Activated CD4-positive, alpha-beta T cell treated with anti-CD3 and anti-CD28 coated beads, Interleukin-2, amount 10 ng/mL, durations not matched to agents 24 days and 14 days (primary cell): ENCODE measurements around the gene NMNAT2. TPM values are rescaled to one million over a fixed set of nuclear protein-coding genes. Genes with fewer than 3 reads are reported as not detected.

Experiments
- DNase-seq: peaks from one replicate; pipeline ENCODE4 v3.0.0; 2022
- H3K27ac Mint-ChIP-seq: one replicate; pipeline ENCODE4 v1.8.0; 2022; ENCODE audit warnings: mild to moderate bottlenecking, mixed read lengths
- H3K27me3 Mint-ChIP-seq: one replicate; pipeline ENCODE4 v1.8.0; 2022; ENCODE audit warnings: mixed read lengths
- H3K36me3 Mint-ChIP-seq: one replicate; pipeline ENCODE4 v1.8.0; 2022; ENCODE audit warnings: low read depth, mild to moderate bottlenecking, mixed read lengths
- H3K4me1 Mint-ChIP-seq: one replicate; pipeline ENCODE4 v1.8.0; 2021; ENCODE audit warnings: mixed read lengths
- H3K4me3 Mint-ChIP-seq: one replicate; pipeline ENCODE4 v1.8.0; 2022; ENCODE audit warnings: mild to moderate bottlenecking, moderate library complexity, mixed read lengths
- H3K9me3 Mint-ChIP-seq: one replicate; pipeline ENCODE4 v1.8.0; 2021; ENCODE audit warnings: mixed read lengths
- intact Hi-C: fragments of 100-400 bp; cut with micrococcal nuclease; formaldehyde crosslinking; loops from one replicate; pipeline ENCODE4 v1.15.1; 2023
- total RNA-seq: library from RNA; stranded (reverse); gene quantifications from 2 replicates; pipeline ENCODE4 v1.2.3, GENCODE V29; 2022

Gene NMNAT2
- total RNA-seq, 1 donor from 2014 or later, result not detected

DNA sequence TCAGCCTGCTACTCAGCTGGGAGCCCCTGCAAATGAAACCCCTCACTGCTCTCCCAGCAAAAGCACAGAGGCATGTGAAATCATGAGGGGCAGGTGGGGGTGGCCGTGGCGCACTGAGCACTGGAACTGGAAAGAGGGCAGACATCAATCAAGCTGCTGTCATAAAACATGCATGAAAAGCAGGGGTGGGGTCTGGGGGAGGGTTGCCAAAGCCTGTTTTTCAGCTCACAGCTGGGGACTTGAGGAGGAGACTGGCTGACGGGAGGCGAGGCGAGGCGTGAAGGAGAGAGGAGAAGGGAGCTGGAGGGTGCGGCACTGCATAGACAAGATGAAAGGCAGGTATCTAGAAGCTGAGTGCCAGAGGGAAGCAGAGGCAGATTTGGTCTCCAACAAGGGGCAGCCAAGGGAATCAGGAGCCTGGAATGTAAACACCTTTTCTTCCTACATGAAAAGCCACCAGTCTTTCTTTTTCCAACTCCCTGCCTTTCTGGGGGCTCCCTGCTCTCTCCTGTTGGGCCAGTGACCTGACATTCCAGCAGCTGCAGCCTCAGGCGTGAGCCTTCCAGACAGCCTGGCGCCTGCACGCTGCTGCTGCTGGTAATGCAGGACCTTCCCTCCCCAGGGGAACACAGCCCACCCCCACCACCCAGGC lies 87.0 kb downstream of the NMNAT2 start:
- Mint-ChIP-seq H3K27ac (no peak overlapping the region), H3K36me3 (no peaks in the 10 kb centered on the region), H3K4me3 (no peak overlapping the region), H3K9me3 (no peaks in the 10 kb centered on the region), H3K27me3 (peaks cover 27% of the 10 kb centered on the region), H3K4me1 (no peaks in the 10 kb centered on the region)
- intact Hi-C loops, result no loop called here
- DNase-seq, result no peak

DNA sequence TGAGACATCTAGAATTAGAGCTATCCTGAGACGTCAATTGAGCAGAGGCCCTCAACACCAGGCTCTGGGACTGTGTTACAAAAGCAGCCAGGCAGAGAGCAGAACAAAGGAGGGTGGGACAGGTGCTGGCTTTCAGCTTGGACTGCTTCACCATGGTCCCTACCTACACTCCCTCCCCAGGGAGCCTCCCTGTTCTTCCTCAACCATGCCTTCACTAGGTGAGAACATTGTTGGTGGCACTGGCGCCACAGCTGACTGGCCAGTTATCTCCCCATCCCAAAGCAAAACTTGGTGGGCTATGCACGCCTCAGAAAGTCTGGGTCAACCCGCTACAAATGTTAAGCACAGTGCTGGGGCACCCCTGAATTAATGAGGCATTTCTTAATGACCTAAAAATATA lies 87.8 kb downstream of the NMNAT2 start:
- Mint-ChIP-seq H3K27me3 (peaks cover 24% of the 10 kb centered on the region), H3K9me3 (no peaks in the 10 kb centered on the region), H3K36me3 (no peaks in the 10 kb centered on the region), H3K4me1 (no peaks in the 10 kb centered on the region), H3K27ac (no peak overlapping the region), H3K4me3 (no peak overlapping the region)
- no peak for DNase-seq
- intact Hi-C loops, result no loop called here

DNA sequence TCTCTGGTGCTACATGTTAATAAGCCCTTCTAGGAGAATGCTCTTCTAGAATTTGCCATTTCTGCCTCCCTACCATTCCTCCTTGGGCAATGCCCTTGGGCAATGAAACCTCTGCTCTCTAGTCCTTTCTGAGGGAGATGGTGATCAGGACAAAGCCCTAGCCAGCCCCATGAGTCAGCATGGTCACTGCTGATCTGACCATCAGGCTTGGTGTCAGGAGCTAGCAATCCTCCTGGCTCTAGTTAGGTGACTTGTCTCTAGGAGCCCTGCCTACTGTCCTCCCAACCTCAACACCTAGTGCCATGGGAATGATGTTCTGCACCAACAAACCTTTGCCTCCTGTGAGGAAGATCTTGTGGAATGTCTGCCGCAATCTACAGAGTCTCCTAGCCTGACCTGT lies 89.8 kb downstream of the NMNAT2 start:
- intact Hi-C loops, result no loop called here
- Mint-ChIP-seq H3K27me3 (peaks cover 24% of the 10 kb centered on the region), H3K9me3 (no peaks in the 10 kb centered on the region), H3K4me3 (no peak overlapping the region), H3K36me3 (no peaks in the 10 kb centered on the region), H3K4me1 (no peaks in the 10 kb centered on the region), H3K27ac (no peak overlapping the region)
- no peak for DNase-seq

DNA sequence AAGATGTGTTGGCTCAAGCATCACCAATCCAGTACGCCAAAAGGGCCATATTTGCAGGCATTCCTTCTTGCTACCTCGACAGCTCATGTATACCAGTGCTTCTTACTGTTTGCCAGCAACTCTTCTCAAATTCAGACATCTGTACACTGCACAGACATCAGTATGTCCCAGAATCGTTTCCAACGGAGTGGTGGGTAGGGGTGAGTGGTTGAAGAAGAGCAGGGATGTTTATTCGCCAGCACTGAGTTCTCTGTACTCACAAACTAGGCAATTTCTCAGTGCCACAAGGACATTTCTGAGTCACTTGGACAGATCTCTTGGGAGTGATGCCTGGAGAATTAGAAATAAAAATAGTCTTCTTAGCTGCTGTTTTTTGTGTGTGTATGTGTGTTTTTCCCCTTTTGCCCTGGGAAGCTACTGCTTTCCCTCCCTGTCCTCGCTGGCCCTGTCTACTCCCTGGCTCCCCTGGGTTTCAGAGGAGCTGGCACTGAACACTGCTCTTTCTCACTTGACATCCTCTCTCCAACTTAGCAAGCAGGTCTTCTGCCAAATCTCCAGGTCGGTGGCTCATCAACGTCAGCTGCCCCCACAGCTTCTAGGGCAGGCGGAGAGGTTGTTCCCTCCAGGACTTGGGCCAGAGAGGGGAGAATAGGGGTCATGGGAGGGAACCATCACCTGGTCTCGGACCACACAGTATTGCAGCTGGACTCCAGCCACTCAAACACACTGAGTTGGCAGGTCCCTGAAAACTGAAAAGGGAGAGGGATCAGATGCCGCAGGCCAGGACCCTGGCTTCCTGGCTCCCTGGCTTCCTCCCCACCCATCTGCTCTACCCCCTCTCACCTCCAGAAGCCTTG lies 90.5 kb downstream of the NMNAT2 start:
- H3K27me3 Mint-ChIP-seq, result peaks cover 22% of the 10 kb centered on the region
- H3K4me3 Mint-ChIP-seq, result no peak overlapping the region
- no peaks in the 10 kb centered on the region for H3K9me3 Mint-ChIP-seq
- no peak overlapping the region for H3K27ac Mint-ChIP-seq
- intact Hi-C loops, result no loop called here
- H3K4me1 Mint-ChIP-seq, result no peaks in the 10 kb centered on the region
- DNase-seq, result no peak
- no peaks in the 10 kb centered on the region for H3K36me3 Mint-ChIP-seq

DNA sequence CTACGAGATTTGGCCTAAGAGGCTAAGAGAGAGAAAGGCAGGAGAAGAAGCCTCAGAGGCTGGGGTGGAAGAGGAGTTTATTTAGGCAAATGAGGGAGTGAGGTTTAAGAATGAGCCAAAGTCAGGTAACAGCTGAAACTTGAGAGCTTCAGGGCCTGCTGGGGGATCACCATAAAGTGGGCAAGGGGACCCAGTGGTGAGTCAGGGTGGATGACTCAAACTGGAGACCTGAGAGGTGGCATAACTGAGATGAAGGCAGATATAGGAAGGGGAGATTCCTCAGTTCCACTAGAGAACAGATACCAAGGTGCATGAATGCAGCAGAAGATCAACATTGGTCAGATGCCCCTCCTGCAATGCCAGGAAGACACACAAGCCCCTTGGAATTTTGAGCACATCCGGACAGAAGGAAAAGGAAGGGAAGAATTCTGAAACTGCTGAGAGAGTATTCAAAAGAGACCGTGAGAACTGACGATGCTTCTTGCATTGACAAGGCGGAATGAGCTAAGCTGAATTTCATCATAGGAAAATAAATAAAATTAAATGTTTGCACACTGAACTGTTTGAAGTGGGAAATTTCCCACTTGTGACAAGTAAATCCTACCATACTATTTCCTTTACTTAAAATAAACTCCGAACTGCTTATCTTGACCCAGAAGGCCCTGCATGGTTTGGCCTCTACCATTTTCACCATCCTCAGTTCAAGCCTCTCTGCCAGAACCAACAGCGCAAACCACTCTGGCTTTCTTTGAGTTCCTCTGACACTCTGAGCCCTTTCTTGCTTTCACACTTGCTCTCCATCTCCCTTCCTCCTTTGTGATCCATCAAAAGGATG lies 94.1 kb downstream of the NMNAT2 start:
- H3K27me3 Mint-ChIP-seq, result peaks cover 13% of the 10 kb centered on the region
- no peaks in the 10 kb centered on the region for H3K4me1 Mint-ChIP-seq
- H3K27ac Mint-ChIP-seq, result no peak overlapping the region
- no peak overlapping the region for H3K4me3 Mint-ChIP-seq
- H3K9me3 Mint-ChIP-seq, result no peaks in the 10 kb centered on the region
- intact Hi-C loops, result no loop called here
- no peaks in the 10 kb centered on the region for H3K36me3 Mint-ChIP-seq
- no peak for DNase-seq

DNA sequence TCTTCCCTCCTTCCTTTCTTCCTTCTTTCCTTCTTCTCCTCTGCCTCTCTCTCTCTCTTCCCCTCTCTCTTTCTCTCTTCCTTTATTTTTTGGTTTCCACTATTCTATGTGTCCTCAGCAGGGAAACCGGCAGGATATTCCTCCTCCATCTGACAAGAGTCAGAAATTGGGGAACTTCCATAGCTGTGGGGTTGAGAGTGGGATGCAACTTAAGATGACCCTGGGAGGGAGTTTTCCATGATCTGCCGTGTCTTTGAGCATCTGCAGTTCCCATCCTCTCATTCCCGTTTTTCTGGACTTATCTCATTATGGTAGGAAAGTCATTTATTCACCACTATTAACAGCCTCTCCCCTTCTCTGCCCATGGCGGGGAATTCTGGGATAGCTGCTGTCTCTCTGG lies 98.6 kb downstream of the NMNAT2 start:
- Mint-ChIP-seq H3K27me3 (peaks cover 3% of the 10 kb centered on the region), H3K36me3 (no peaks in the 10 kb centered on the region), H3K4me3 (no peak overlapping the region), H3K4me1 (no peaks in the 10 kb centered on the region), H3K27ac (no peak overlapping the region), H3K9me3 (no peaks in the 10 kb centered on the region)
- no peak for DNase-seq
- intact Hi-C loops, result no loop called here

DNA sequence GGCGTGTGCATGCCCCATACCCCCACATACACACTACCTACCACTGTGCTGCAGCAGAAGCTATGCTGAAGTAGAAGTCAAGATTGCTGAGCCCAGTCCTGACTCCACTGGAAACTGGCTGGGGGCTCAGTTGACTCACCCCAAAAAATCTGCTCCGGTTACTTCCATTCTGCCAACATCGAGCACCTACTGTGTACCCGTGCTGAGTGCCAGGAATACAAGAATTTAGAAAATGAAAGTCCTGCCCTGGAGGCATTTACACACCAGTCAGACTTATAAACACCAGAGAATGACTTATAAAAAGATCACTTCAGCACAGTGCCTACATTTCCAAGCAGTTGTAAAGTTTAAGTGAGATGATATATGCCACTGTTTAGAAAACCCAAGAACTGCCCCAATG lies 99.1 kb downstream of the NMNAT2 start:
- Mint-ChIP-seq H3K4me3 (no peak overlapping the region), H3K27ac (no peak overlapping the region), H3K36me3 (no peaks in the 10 kb centered on the region), H3K9me3 (no peaks in the 10 kb centered on the region), H3K27me3 (peaks cover 3% of the 10 kb centered on the region), H3K4me1 (no peaks in the 10 kb centered on the region)
- intact Hi-C loops, result no loop called here
- DNase-seq, result no peak

DNA sequence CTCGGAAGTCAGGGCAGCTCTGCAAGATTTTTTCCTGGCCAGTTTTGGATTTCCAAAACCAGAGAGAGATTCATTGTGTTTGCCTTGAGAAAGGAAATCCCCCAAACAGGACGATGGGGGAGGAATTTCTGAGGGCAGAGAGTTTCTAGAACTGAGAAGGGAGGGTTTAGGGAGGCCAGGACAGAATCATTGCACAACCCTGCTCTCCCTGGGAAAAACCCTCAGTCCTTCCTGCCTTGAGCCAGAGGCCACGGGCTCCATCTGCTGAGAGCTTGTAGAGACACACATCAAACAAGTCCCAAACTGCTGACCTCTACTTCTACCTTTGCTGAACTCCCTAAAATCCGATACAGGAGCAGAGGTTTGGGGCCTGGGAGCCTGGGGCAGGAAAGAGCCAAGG lies 99.7 kb downstream of the NMNAT2 start:
- Mint-ChIP-seq H3K9me3 (no peaks in the 10 kb centered on the region), H3K36me3 (no peaks in the 10 kb centered on the region), H3K27me3 (peaks cover 3% of the 10 kb centered on the region), H3K27ac (no peak overlapping the region), H3K4me1 (no peaks in the 10 kb centered on the region), H3K4me3 (no peak overlapping the region)
- no peak for DNase-seq
- intact Hi-C loops, result no loop called here

DNA sequence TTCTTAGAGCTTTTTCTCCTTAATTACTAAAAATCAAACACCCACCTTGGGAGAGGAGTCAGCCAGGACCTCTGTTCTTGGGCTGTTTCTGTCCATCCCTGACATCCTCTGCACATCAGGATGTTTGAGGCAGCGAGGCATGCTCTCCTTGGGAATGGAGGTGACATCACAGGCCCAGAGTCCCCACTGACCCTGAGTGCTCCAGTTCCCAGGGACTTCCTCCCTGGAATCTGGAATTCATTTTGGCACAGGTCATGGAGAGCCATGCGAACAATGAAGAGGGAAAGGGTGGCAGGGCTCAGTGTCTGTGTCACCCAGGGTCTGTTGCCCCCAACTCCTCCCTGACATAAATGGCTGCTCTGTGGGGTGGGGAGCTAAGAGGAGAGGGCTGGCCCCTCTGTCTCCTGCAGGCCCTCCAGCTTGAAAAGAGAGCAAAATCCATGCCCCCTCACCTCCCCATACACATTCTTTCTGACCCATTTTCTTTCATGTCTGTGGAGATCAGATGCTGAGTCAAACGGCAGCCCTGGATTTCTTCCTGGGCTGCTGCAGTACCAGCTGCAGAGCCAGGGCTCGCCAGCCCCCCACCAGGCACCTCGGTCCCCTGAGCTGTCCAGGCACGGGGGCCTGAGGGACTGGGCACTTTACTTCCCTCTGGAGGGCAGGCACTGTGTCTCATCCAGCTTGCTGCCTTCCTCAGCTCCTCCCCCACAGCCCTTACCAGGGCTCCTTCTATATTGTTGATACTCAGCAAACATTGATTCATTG lies 102.0 kb downstream of the NMNAT2 start:
- Mint-ChIP-seq H3K27ac (no peak overlapping the region), H3K4me3 (no peak overlapping the region), H3K27me3 (peaks cover 3% of the 10 kb centered on the region), H3K36me3 (no peaks in the 10 kb centered on the region), H3K9me3 (no peaks in the 10 kb centered on the region), H3K4me1 (peaks cover 2% of the 10 kb centered on the region)
- DNase-seq, result no peak
- intact Hi-C loops, result no loop called here

DNA sequence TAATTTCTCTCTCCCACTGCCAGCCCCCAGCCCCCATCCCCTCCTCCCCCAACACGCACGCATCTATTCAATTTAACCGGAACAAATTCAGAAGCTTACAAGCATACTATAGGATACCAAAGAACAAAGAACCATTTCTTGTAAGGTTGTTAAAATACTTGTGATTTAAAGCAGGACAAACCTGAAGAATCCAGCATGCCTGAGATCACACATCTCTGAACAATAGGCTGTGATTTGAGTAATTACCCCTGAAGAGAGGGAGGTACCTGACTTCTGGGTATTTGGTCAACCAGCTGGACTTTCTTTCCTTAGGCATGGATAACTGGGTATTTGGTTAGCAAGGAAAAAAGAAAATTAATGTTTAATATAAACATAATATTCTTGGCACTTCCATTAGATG lies 105.1 kb downstream of the NMNAT2 start:
- DNase-seq, result no peak
- Mint-ChIP-seq H3K27ac (no peak overlapping the region), H3K4me3 (no peak overlapping the region), H3K36me3 (no peaks in the 10 kb centered on the region), H3K9me3 (no peaks in the 10 kb centered on the region), H3K27me3 (no peaks in the 10 kb centered on the region), H3K4me1 (peaks cover 6% of the 10 kb centered on the region)
- intact Hi-C loops, result no loop called here

DNA sequence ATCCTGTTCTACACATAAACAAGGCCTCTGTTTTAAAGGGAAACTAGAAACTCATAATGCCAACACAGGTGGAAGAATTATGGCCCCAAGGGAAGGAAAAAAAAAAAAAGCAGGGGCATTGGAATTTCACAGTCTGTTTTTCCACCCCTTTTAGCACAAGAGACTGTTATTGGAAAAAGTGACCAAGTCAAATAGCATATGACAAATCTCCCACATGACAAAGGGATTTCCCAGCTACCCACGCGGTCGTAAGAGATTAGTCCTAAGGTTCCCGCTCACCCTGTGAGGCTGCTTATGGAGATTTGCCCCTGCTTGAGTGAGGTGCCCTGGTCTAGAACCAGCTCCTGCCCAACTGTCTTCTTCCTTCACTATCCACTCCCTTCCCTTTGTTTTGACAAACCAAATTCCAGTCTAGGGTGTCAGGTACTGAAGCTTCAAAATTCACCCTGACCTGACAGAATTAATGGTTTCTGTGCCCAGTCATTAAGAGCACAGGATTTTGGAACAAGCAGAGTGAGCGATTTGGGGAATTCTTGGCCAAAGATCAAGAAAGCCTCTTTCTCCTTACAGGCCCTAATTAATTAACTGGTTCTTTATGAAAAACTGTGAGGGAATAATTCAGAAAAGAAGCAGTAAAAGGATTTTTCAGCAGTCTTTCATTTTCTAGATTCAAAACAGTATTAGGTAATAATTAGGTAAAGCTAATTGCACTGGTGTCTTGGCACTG lies 107.3 kb downstream of the NMNAT2 start:
- intact Hi-C loops, result no loop called here
- peaks cover 2% of the 10 kb centered on the region for H3K27me3 Mint-ChIP-seq
- H3K27ac Mint-ChIP-seq, result peak overlapping the region; percentile 9
- H3K9me3 Mint-ChIP-seq, result no peaks in the 10 kb centered on the region
- no peak overlapping the region for H3K4me3 Mint-ChIP-seq
- peaks cover 6% of the 10 kb centered on the region for H3K4me1 Mint-ChIP-seq
- DNase-seq, result no peak
- no peaks in the 10 kb centered on the region for H3K36me3 Mint-ChIP-seq

DNA sequence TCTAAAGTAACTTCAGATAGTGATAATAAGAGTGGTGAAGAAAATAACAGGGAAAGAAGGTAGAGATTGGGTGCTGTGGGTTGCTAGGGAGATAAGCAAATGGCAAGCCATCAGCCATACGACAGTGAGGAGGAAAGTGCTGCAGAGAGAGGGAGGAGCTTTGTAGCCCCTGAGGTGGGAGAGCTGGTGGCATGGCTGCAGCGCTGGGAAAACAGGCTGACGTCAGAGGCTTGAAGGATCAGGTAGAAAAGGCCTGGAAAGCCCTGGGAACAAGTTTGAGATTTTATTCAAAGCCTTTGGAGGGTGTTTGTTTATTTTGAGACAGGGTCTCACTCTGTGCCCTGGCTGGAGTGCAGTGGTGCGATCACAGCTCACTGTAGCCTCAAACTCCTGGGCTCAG lies 109.5 kb downstream of the NMNAT2 start:
- Mint-ChIP-seq H3K27ac (no peak overlapping the region), H3K9me3 (no peaks in the 10 kb centered on the region), H3K4me3 (no peak overlapping the region), H3K4me1 (peaks cover 6% of the 10 kb centered on the region), H3K36me3 (no peaks in the 10 kb centered on the region), H3K27me3 (peaks cover 4% of the 10 kb centered on the region)
- intact Hi-C loops, result no loop called here
- no peak for DNase-seq
